ENCODE results near the gene LILRB2. TPM values are rescaled to one million over a fixed set of nuclear protein-coding genes. Genes with fewer than 3 reads are reported as not detected.
"Not testable (repeated sequence)": the region's sequence is repeated elsewhere in the genome, so short reads cannot be mapped to it uniquely, and the experiment has no call there.

LILRB2 gene
- total and polyA plus RNA-seq, 9 of the 15 experiments (the other 6 are each of a cell fraction or from before 2014, with no cell fraction given), result not detected

DNA sequence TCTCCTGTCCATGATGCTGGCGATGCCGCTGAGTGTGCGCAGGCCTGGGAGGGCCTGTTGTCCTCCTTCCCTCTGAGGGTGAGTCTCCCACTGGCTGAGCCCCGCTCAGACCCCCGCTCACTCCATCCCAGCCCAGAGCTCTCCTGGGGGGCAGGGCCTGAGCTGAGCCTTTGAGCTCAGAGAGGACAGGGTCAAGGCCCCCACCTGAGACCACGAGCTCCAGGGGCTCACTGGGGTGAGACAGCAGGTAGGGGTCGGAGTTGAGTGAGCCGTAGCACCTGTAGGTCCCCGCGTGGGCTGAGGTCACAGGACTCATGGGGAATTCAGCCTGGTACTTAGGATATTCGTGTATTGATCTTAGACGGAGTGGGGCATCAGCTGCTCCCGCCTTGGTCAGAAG is 2.9 kb downstream of the LILRB2 start:
- H3K36me3 ChIP-seq (ENCODE audit: control insufficient read depth, insufficient read depth, low read length); BruUV-seq (replicated peaks); FAIRE-seq; H4K20me1 ChIP-seq (replicated peaks; ENCODE audit: control insufficient read depth, insufficient read depth, low read length); intact Hi-C loops (cut with micrococcal nuclease); POLR2A ChIA-PET; in situ Hi-C loops (cut with MboI); H3K9ac ChIP-seq (ENCODE audit: insufficient read depth in 1 of 2, low read depth in 2 of 2, low read length in 2 of 2); H3K9me1 ChIP-seq (ENCODE audit: control insufficient read depth, insufficient read depth, low read length); H3K9me3 ChIP-seq (replicated peaks; ENCODE audit: control insufficient read depth, insufficient read depth, low read depth, low read length); H3K27ac ChIP-seq (ENCODE audit: extremely low read depth, low read depth, low read length); H2AFZ ChIP-seq (ENCODE audit: low read depth, low read length); H3K79me2 ChIP-seq (ENCODE audit: control insufficient read depth, insufficient read depth, low read length); CTCF ChIA-PET (ENCODE audit: low intra/inter-chr PET ratio); H3K4me3 ChIP-seq; H3K4me2 ChIP-seq (ENCODE audit: insufficient read depth, low read length); H3K4me1 ChIP-seq (replicated peaks in 1 of 2; ENCODE audit: control insufficient read depth in 2 of 2, insufficient read depth in 2 of 2, low read length in 2 of 2); DNase-seq (ENCODE audit: extremely low read depth in 1 of 4, low spot score in 3 of 4): not testable (repeated sequence)
- ATAC-seq, result peak; percentile 32; the same call in 1 of the 3 replicates
- WGBS (ENCODE audit: insufficient coverage, low coverage, missing lambda C conversion rate), result 1% methylated on average over 8 of the region's 13 CpGs
- peaks cover 7 to 40% of the 10 kb centered on the region in 2 experiments for H3K27me3 ChIP-seq (ENCODE audit: control insufficient read depth in 2 of 2, insufficient read depth in 2 of 2, low read length in 2 of 2)
- TF ChIP-seq NRF1 (conservative IDR thresholded peaks at IDR 0.05 in 1 of 2, IDR thresholded peaks at IDR 0.05 in 1 of 2), result peak in 1 of 2 experiments; percentile 32; a peak in 1 of 4 replicates

DNA sequence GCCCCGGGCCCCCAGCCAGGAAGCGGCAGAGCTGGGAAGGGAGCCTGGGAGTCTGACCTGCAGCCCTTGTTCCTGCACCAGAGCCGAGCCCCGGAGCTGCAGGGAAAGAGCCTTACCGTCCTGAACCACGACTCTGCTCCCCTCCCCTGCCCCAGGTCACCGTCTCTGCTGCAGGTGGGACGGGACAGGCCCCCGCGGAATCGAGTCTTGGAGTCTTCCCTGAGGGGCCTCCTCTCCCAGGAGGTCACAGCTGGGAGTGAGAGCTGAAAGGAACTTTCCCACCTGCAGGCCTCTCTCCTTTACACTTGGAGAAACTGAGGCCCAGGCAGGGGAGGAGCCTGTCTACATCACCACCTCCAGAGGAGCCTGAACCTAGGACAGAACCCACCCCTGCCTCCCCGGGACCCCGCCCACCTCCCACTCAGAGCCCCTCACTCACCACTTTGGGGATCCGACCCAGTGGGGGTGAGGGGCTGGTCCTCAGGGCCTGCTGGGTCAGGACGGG is 3.7 kb downstream of the LILRB2 start:
- intact Hi-C loops (cut with micrococcal nuclease); H2AFZ ChIP-seq (ENCODE audit: low read depth, low read length); H3K9me3 ChIP-seq (replicated peaks; ENCODE audit: control insufficient read depth, insufficient read depth, low read depth, low read length); ATAC-seq; BruUV-seq (replicated peaks); H3K4me3 ChIP-seq; H3K4me2 ChIP-seq (ENCODE audit: insufficient read depth, low read length); CTCF ChIA-PET (ENCODE audit: low intra/inter-chr PET ratio); H3K27ac ChIP-seq (ENCODE audit: extremely low read depth, low read depth, low read length); H3K36me3 ChIP-seq (ENCODE audit: control insufficient read depth, insufficient read depth, low read length); H3K4me1 ChIP-seq (replicated peaks in 1 of 2; ENCODE audit: control insufficient read depth in 2 of 2, insufficient read depth in 2 of 2, low read length in 2 of 2); FAIRE-seq; DNase-seq (ENCODE audit: extremely low read depth in 1 of 4, low spot score in 3 of 4); POLR2A ChIA-PET; H4K20me1 ChIP-seq (replicated peaks; ENCODE audit: control insufficient read depth, insufficient read depth, low read length); H3K9me1 ChIP-seq (ENCODE audit: control insufficient read depth, insufficient read depth, low read length); H3K9ac ChIP-seq (ENCODE audit: insufficient read depth in 1 of 2, low read depth in 2 of 2, low read length in 2 of 2); in situ Hi-C loops (cut with MboI); H3K79me2 ChIP-seq (ENCODE audit: control insufficient read depth, insufficient read depth, low read length): not testable (repeated sequence)
- WGBS (ENCODE audit: insufficient coverage, low coverage, missing lambda C conversion rate), result 2% methylated on average over 12 of the region's 15 CpGs
- peaks cover 4 to 36% of the 10 kb centered on the region in 2 experiments for H3K27me3 ChIP-seq (ENCODE audit: control insufficient read depth in 2 of 2, insufficient read depth in 2 of 2, low read length in 2 of 2)
